OCI-LY1 (cell line): ENCODE results near the gene TBX4.

Source experiments
- H2AFZ ChIP-seq: fragments of 200-600 bp; sonication (generic), shearing (Covaris generic); 2 replicates; pipeline ENCODE4 v1.6.0; 2014; ENCODE audit warnings: antibody characterized with exemption, mild to moderate bottlenecking, low read length
- H3F3A ChIP-seq: fragments of 200-600 bp; sonication (generic), shearing (Covaris generic); 2 replicates; pipeline ENCODE4 v1.6.0; 2014; ENCODE audit warnings: mild to moderate bottlenecking, antibody characterized with exemption, low read length, moderate library complexity; ENCODE audit not compliant: insufficient read depth
- H3K27ac ChIP-seq: fragments of 200-600 bp; sonication (generic); 2 replicates; pipeline ENCODE4 v1.5.1; 2014; ENCODE audit warnings: low read length, mixed run types, mild to moderate bottlenecking, low read depth; ENCODE audit not compliant: poor library complexity, severe bottlenecking
- H3K27me3 ChIP-seq: fragments of 200-600 bp; sonication (generic); 2 replicates; pipeline ENCODE4 v1.6.0; 2014; ENCODE audit warnings: antibody characterized with exemption, mild to moderate bottlenecking, low read length, moderate library complexity; ENCODE audit not compliant: insufficient read depth
- H3K36me3 ChIP-seq: fragments of 200-600 bp; sonication (generic); 2 replicates; pipeline ENCODE4 v1.6.1; 2014; ENCODE audit warnings: mild to moderate bottlenecking, antibody characterized with exemption, low read length, moderate library complexity, mixed read lengths; ENCODE audit not compliant: insufficient read depth
- H3K4me1 ChIP-seq: fragments of 200-600 bp; sonication (generic); 2 replicates; pipeline ENCODE4 v1.5.1; 2014; ENCODE audit warnings: mild to moderate bottlenecking, low read length, moderate library complexity; ENCODE audit not compliant: insufficient read depth, severe bottlenecking
- H3K4me2 ChIP-seq: fragments of 200-600 bp; sonication (generic), shearing (Covaris generic); 2 replicates; pipeline ENCODE4 v1.6.1; 2014; ENCODE audit warnings: low read length
- H3K4me3 ChIP-seq: fragments of 200-600 bp; sonication (generic); 2 replicates; pipeline ENCODE4 v1.5.1; 2014; ENCODE audit warnings: low read length, low read depth, mild to moderate bottlenecking, mixed read lengths; ENCODE audit not compliant: poor library complexity, severe bottlenecking
- H3K79me2 ChIP-seq: fragments of 200-600 bp; shearing (Covaris generic); 2 replicates; pipeline ENCODE4 v1.6.1; 2016; ENCODE audit warnings: mixed run types, low read length, mixed read lengths; ENCODE audit not compliant: insufficient read depth
- H3K9ac ChIP-seq: fragments of 200-600 bp; sonication (generic), shearing (Covaris generic); 2 replicates; pipeline ENCODE4 v1.6.1; 2014; ENCODE audit warnings: mild to moderate bottlenecking, low read length, mixed read lengths
- H3K9me2 ChIP-seq: fragments of 200-600 bp; sonication (generic), shearing (Covaris generic); 2 replicates; pipeline ENCODE4 v1.6.1; 2014; ENCODE audit warnings: low read depth, mild to moderate bottlenecking, low read length, mixed read lengths
- H3K9me3 ChIP-seq: fragments of 200-600 bp; shearing (Covaris generic); 2 replicates; pipeline ENCODE4 v1.6.1; 2014; ENCODE audit warnings: low read length, mixed read lengths
- H4K20me1 ChIP-seq: fragments of 200-600 bp; sonication (generic), shearing (Covaris generic); 2 replicates; pipeline ENCODE4 v1.6.0; 2016; ENCODE audit warnings: mild to moderate bottlenecking, low read length; ENCODE audit not compliant: insufficient read depth
- EZH2 ChIP-seq: fragments of 200-600 bp; sonication (generic), shearing (Covaris generic); IDR thresholded peaks from 2 replicates; pipeline ENCODE4 v1.8.0; 2017; ENCODE audit warnings: borderline replicate concordance, mixed run types, mild to moderate bottlenecking, antibody characterized with exemption, low read length, moderate library complexity, mixed read lengths
- TF ChIP-seq, protein P1 (sequence below): fragments of 200-600 bp; sonication (generic), shearing (Covaris generic); IDR thresholded peaks from 2 replicates; pipeline ENCODE4 v1.5.1; 2017; ENCODE audit warnings: mild to moderate bottlenecking, antibody characterized with exemption, low read length, moderate library complexity, mixed read lengths

TBX4 gene

DNA sequence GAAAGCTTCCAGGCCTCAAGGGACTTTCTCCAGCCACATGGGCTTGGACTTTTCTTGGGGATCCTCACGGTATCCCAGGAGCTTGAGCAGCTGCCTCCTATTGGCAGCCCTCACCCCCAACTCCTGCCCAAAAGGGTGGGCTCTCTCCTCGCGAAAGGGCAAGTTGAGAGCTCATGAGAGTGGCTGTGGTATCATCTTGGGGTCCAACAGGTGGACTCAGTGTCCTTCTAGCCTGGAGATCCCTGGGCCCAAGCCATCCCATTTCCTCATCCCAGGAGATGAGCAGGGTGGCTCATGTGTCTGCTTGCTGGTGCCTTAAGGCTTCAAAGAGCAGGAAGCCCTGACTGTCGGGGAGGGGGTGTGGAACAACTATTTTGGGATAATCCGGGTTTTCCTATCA is 17.7 kb downstream of the TBX4 start:
- no peak overlapping the region for H3K27ac ChIP-seq
- no peaks in the 10 kb centered on the region for H4K20me1 ChIP-seq
- H3K36me3 ChIP-seq, result no peaks in the 10 kb centered on the region
- no peaks in the 10 kb centered on the region for H3K9me3 ChIP-seq
- no peaks in the 10 kb centered on the region for H3K27me3 ChIP-seq
- H3K4me3 ChIP-seq, result no peak overlapping the region
- peaks cover 11% of the 10 kb centered on the region for H3K4me1 ChIP-seq
- no peak overlapping the region for H3K9ac ChIP-seq
- H3K79me2 ChIP-seq, result no peaks in the 10 kb centered on the region
- no peaks in the 10 kb centered on the region for H3K9me2 ChIP-seq
- no peaks in the 10 kb centered on the region for H3F3A ChIP-seq
- H3K4me2 ChIP-seq, result no peak overlapping the region
- TF ChIP-seq, protein P1, sequence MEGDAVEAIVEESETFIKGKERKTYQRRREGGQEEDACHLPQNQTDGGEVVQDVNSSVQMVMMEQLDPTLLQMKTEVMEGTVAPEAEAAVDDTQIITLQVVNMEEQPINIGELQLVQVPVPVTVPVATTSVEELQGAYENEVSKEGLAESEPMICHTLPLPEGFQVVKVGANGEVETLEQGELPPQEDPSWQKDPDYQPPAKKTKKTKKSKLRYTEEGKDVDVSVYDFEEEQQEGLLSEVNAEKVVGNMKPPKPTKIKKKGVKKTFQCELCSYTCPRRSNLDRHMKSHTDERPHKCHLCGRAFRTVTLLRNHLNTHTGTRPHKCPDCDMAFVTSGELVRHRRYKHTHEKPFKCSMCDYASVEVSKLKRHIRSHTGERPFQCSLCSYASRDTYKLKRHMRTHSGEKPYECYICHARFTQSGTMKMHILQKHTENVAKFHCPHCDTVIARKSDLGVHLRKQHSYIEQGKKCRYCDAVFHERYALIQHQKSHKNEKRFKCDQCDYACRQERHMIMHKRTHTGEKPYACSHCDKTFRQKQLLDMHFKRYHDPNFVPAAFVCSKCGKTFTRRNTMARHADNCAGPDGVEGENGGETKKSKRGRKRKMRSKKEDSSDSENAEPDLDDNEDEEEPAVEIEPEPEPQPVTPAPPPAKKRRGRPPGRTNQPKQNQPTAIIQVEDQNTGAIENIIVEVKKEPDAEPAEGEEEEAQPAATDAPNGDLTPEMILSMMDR, result no peak
- no peak for TF ChIP-seq EZH2
- no peak overlapping the region for H2AFZ ChIP-seq

DNA sequence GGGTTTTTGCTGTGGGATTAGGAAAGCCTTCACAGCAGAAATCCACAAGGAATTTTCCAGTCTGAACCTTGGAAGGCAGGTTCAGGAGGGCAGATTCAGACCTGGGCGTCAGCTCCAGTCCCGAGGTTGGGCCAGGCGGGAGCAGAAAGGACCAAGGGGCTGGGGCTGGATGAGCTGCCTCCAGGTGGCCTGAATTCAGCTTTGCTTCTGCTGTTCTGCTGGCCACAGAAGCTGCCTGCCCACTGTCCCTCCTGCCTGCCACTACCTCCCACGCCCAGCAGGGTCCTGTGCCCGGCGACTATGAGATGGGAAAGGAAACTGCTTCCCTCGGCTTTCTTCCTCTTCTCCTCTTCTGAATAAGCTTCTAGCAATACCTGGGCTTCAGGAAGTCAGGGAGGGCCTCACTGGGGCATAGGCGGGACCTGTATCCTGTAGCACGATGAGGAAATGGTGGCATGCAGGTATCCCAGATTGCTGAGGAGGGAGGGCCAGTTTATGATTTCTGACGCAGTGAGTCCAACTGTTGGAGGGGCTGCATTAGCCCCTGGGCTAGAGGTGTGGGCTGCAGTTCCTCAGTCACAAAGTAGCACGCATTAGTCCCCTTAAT is 18.4 kb downstream of the TBX4 start:
- no peak overlapping the region for H3K27ac ChIP-seq
- H3K4me3 ChIP-seq, result no peak overlapping the region
- H2AFZ ChIP-seq, result no peak overlapping the region
- no peaks in the 10 kb centered on the region for H3K36me3 ChIP-seq
- no peak overlapping the region for H3K9ac ChIP-seq
- no peaks in the 10 kb centered on the region for H3K27me3 ChIP-seq
- no peaks in the 10 kb centered on the region for H4K20me1 ChIP-seq
- no peaks in the 10 kb centered on the region for H3F3A ChIP-seq
- no peak overlapping the region for H3K4me2 ChIP-seq
- no peaks in the 10 kb centered on the region for H3K9me2 ChIP-seq
- H3K79me2 ChIP-seq, result no peaks in the 10 kb centered on the region
- no peaks in the 10 kb centered on the region for H3K9me3 ChIP-seq
- H3K4me1 ChIP-seq, result peaks cover 11% of the 10 kb centered on the region
- TF ChIP-seq, protein P1, result no peak
- TF ChIP-seq EZH2, result no peak

DNA sequence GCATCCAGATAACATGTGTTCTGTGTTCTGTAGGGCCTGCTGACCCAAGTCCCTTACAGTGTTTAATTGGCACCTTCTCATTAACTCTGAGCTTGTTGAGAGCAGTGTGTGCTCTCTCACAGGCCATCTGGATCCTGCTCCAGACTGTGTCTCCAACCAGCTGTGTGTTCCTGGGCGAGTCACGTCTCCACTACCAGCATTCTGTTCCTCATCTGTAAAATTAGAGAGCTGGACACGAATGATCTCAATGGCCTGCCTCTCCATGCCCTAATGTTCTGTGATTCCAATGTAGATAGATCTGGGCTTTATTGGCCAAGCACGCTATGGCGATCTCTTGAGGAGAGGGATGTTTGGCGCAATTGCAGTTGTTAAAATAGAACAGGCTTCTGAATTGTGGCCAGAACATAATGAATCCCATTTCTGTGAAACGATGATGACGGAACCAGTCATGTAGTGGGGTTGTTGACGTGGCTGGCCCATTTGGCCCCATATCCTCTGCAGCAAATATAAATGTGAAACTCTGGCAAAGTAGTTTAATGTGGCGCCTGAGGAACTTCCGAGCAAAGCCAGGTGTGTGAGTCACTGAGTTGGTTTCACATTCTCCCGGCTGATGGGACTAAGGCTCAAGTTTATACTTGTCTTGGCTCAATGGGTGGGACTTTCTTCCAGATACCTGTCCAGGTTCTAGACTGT is 22.2 kb downstream of the TBX4 start:
- Histone ChIP-seq H3K27me3 (no peaks in the 10 kb centered on the region), H3K9me2 (no peaks in the 10 kb centered on the region), H4K20me1 (no peaks in the 10 kb centered on the region), H3K4me3 (no peak overlapping the region), H3K9ac (no peak overlapping the region), H3K79me2 (no peaks in the 10 kb centered on the region), H3F3A (no peaks in the 10 kb centered on the region), H3K36me3 (no peaks in the 10 kb centered on the region), H3K4me1 (no peaks in the 10 kb centered on the region), H2AFZ (no peak overlapping the region), H3K27ac (no peak overlapping the region), H3K9me3 (no peaks in the 10 kb centered on the region), H3K4me2 (no peak overlapping the region)
- TF ChIP-seq EZH2, result no peak
- TF ChIP-seq, protein P1, result no peak
